Liver (tissue), 9 donors: Measurements from ENCODE around the gene CNTN5. TPM values are rescaled to one million over a fixed set of nuclear protein-coding genes. Genes with fewer than 3 reads are reported as not detected.

Experiments
- DNase-seq: peaks from one replicate; pipeline ENCODE4 v3.0.0-alpha.2; 2017; ENCODE audit warnings: low spot score
- H3K27ac ChIP-seq, 2 donors: one replicate each; pipeline ENCODE4 v1.7.0; 2013; ENCODE audit warnings: inconsistent platforms in 2 of 2, low read length in 2 of 2, control low read depth in 1 of 2, low read depth in 1 of 2, mild to moderate bottlenecking in 1 of 2
- H3K27me3 ChIP-seq, 4 donors: one replicate each; pipeline versions ENCODE4 v1.6.1 to v1.7.0; 2013; ENCODE audit warnings: low read length in 3 of 4, inconsistent platforms in 1 of 4, mild to moderate bottlenecking in 1 of 4, moderate library complexity in 1 of 4; ENCODE audit not compliant: control insufficient read depth in 4 of 4, insufficient read depth in 4 of 4
- H3K36me3 ChIP-seq, 4 donors: one replicate each; pipeline versions ENCODE4 v1.6.1 to v1.7.0; 2013; ENCODE audit warnings: low read length in 3 of 4, mild to moderate bottlenecking in 3 of 4, low read depth in 1 of 4, moderate library complexity in 1 of 4; ENCODE audit not compliant: control insufficient read depth in 4 of 4, insufficient read depth in 3 of 4
- H3K4me1 ChIP-seq, 4 donors: one replicate each; pipeline versions ENCODE4 v1.6.1 to v1.7.0; 2013; ENCODE audit warnings: low read length in 3 of 4, mild to moderate bottlenecking in 3 of 4, moderate library complexity in 1 of 4; ENCODE audit not compliant: control insufficient read depth in 4 of 4, insufficient read depth in 4 of 4
- H3K4me3 ChIP-seq, 3 donors: one replicate each; pipeline versions ENCODE4 v1.6.1 to v1.7.0; 2013; ENCODE audit warnings: low read length in 3 of 3, control low read depth in 1 of 3, low read depth in 1 of 3, mild to moderate bottlenecking in 1 of 3
- H3K9ac ChIP-seq, 2 donors: one replicate each; pipeline ENCODE4 v1.7.0; 2013; ENCODE audit warnings: low read length in 2 of 2, mild to moderate bottlenecking in 2 of 2, moderate library complexity in 2 of 2, control low read depth in 1 of 2, low read depth in 1 of 2
- H3K9me3 ChIP-seq, 4 donors: one replicate each; pipeline versions ENCODE4 v1.6.1 to v1.7.0; 2013; ENCODE audit warnings: low read length in 3 of 4; ENCODE audit not compliant: control insufficient read depth in 4 of 4
- ATF3 ChIP-seq: IDR thresholded peaks from 2 replicates; pipeline ENCODE4 v1.6.1; 2016; ENCODE audit warnings: antibody characterized with exemption
- EGR1 ChIP-seq, 2 donors: IDR thresholded peaks; 2 replicates each; pipeline ENCODE4 v1.6.1; 2016 to 2018; ENCODE audit warnings: antibody characterized with exemption in 2 of 2, low read depth in 2 of 2
- FOXA2 ChIP-seq: IDR thresholded peaks from 2 replicates; pipeline ENCODE4 v1.6.1; 2016; ENCODE audit warnings: antibody characterized with exemption
- HNF4A ChIP-seq, 2 donors: conservative IDR thresholded peaks; 2 replicates each; pipeline ENCODE4 v1.6.1; 2016; ENCODE audit warnings: antibody characterized with exemption in 2 of 2, mild to moderate bottlenecking in 2 of 2
- HNF4G ChIP-seq: IDR thresholded peaks from 2 replicates; pipeline ENCODE4 v1.6.1; 2016; ENCODE audit warnings: antibody characterized with exemption
- JUND ChIP-seq, 2 donors: IDR thresholded peaks; 2 replicates each; pipeline ENCODE4 v1.6.1; 2016; ENCODE audit warnings: antibody characterized with exemption in 2 of 2
- NR2F2 ChIP-seq: IDR thresholded peaks from 2 replicates; pipeline ENCODE4 v1.6.1; 2016; ENCODE audit warnings: antibody characterized with exemption
- RAD21 ChIP-seq, 2 donors: IDR thresholded peaks; 2 replicates each; pipeline ENCODE4 v1.6.1; 2016; ENCODE audit warnings: antibody characterized with exemption in 2 of 2, mild to moderate bottlenecking in 2 of 2
- REST ChIP-seq: IDR thresholded peaks from 2 replicates; pipeline ENCODE4 v1.6.1; 2016; ENCODE audit warnings: antibody characterized with exemption, mild to moderate bottlenecking
- RXRA ChIP-seq, 2 donors: IDR thresholded peaks; 2 replicates each; pipeline ENCODE4 v1.6.1; 2017 to 2018; ENCODE audit warnings: antibody characterized with exemption in 2 of 2, mild to moderate bottlenecking in 1 of 2
- SP1 ChIP-seq: IDR thresholded peaks from 2 replicates; pipeline ENCODE4 v1.6.1; 2018; ENCODE audit warnings: antibody characterized with exemption, mild to moderate bottlenecking
- TAF1 ChIP-seq: conservative IDR thresholded peaks from 2 replicates; pipeline ENCODE4 v1.6.1; 2016; ENCODE audit warnings: antibody characterized with exemption, mild to moderate bottlenecking
- YY1 ChIP-seq: IDR thresholded peaks from 2 replicates; pipeline ENCODE4 v1.6.1; 2016; ENCODE audit warnings: antibody characterized with exemption, mild to moderate bottlenecking
- ZBTB33 ChIP-seq: IDR thresholded peaks from 2 replicates; pipeline ENCODE4 v1.6.1; 2016; ENCODE audit warnings: antibody characterized with exemption
- WGBS: extraction: QIAGEN DNeasy Blood & Tissue Kit; methylation state at CpG from one replicate; pipeline ENCODE4 v1.1.7; 2013; 5-methylcytosine and 5-hydroxymethylcytosine counted together
- polyA plus RNA-seq, 2 donors: library from polyadenylated mRNA; stranded (reverse) in 1 of 2; unstranded in 1 of 2; fragments of 200-250 nt in 1 of 2; fragments of >200 nt in 1 of 2; fragmentation: Nextera tagmentation in 1 of 2; extraction: Ambion mirVana in 1 of 2; gene quantifications; one replicate each; pipeline versions ENCODE4 v1.2.1 to v1.2.3, GENCODE V29; 2013 to 2015
- total RNA-seq, 2 donors: library from RNA; depleted of rRNA; stranded (reverse); fragments of >200 nt; gene quantifications; one replicate each; pipeline ENCODE4 v1.2.3, GENCODE V29; 2014
- donor health status: healthy.
- donor health status: healthy.
- donor health status: healthy.
- donor health status: healthy.
- donor health status: healthy.

Gene CNTN5
- total and polyA plus RNA-seq, 4 donors = 0.01 to 0.08 (median 0.04) TPM

GRCh38 chr11:99640671-99641070 is 619.9 kb downstream of the CNTN5 start:
- Histone ChIP-seq H3K27ac (no peak overlapping the region), H3K9me3 (no peaks in the 10 kb centered on the region), H3K9ac (no peak overlapping the region), H3K4me3 (no peak overlapping the region), H3K36me3 (no peaks in the 10 kb centered on the region), H3K27me3 (no peaks in the 10 kb centered on the region), H3K4me1 (peaks cover 0 to 7% (median 0%) of the 10 kb centered on the region in 4 donors)
- no peak for TF ChIP-seq ATF3
- no peak for TF ChIP-seq TAF1
- no peak for TF ChIP-seq EGR1 (IDR thresholded peaks at IDR 0.05; ENCODE audit: low read depth in 2 of 2)
- TF ChIP-seq FOXA2 = no peak
- no peak for TF ChIP-seq RAD21 (IDR thresholded peaks at IDR 0.05)
- DNase-seq = no peak

- Histone ChIP-seq H3K27me3 (no peaks in the 10 kb centered on the region), H3K36me3 (no peaks in the 10 kb centered on the region), H3K4me1 (peaks cover 0 to 18% (median 8%) of the 10 kb centered on the region in 4 donors), H3K9ac (no peak overlapping the region), H3K4me3 (no peak overlapping the region), H3K9me3 (no peaks in the 10 kb centered on the region), H3K27ac (no peak overlapping the region)
- DNase-seq = no peak
- 30% methylated on average over 2 of the region's 2 CpGs for WGBS
- TF ChIP-seq RXRA (IDR thresholded peaks at IDR 0.05) (peak; percentile 36 to 46), SP1 (peak; percentile 45), EGR1 (IDR thresholded peaks at IDR 0.05; ENCODE audit: low read depth in 2 of 2) (no peak), YY1 (peak; percentile 71), REST (peak; percentile 22), TAF1 (peak; percentile 23), HNF4A (conservative IDR thresholded peaks at IDR 0.05) (peak; percentile 68 to 88), NR2F2 (no peak), RAD21 (IDR thresholded peaks at IDR 0.05) (peak in 1 of 2 donors; percentile 28), HNF4G (peak; percentile 34), JUND (IDR thresholded peaks at IDR 0.05) (peak; percentile 43 to 53), ZBTB33 (no peak), ATF3 (no peak)
Observed at GRCh38 chr11:99645934-99646333, 625.2 kb downstream of the CNTN5 start.
